GM12878 (cell line): ENCODE data around the gene FAM111B.

Experiments
- STAT3 ChIP-seq: IDR thresholded peaks from 2 replicates; pipeline ENCODE4 v1.6.1; 2011; ENCODE audit warnings: low read depth, low read length, improper control_type of control experiment
- SUZ12 ChIP-seq: fragments of 200-600 bp; sonication (generic); IDR thresholded peaks from one replicate; pipeline ENCODE4 v1.6.1; 2018; ENCODE audit warnings: antibody characterized with exemption, mild to moderate bottlenecking; ENCODE audit not compliant: unreplicated experiment
- TF ChIP-seq, protein P1 (sequence below): fragments of 450-650 bp; IDR thresholded peaks from 2 replicates; pipeline ENCODE4 v1.6.1; 2016; ENCODE audit warnings: mild to moderate bottlenecking
- TF ChIP-seq, protein P2 (sequence below): fragments of 450-650 bp; IDR thresholded peaks from 2 replicates; pipeline ENCODE4 v1.6.1; 2017; ENCODE audit warnings: mild to moderate bottlenecking

DNA sequence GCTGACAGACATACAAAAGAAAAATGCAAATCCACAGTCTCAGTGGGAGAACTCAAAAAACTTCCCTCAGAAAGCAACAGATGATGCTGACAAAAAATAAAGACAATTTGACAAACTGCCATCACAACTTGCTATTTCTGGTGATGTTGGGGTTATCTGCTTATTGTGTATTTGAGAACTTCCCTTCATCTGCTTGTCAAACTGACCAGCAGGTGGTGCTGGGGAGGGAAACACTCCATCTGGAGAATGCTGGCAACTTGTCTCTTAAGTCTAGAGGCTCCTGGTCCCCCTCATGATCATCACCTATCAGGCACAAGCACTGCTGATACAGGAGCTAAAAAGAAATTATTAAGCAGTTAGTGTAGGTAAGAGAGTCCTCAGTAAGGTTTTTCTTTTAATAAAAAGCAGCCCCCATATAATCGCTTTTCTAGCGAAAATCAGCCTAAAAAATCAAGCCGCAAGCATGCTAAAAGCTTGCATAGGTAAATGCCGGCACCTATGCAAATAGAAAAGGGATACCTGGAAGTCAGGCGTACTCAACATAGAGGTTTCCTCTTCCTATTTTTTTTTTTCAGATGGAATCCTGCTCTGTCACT is 9.8 kb upstream of the FAM111B start:
- TF ChIP-seq SUZ12 (no peak), STAT3 (no peak)
- TF ChIP-seq, protein P1, sequence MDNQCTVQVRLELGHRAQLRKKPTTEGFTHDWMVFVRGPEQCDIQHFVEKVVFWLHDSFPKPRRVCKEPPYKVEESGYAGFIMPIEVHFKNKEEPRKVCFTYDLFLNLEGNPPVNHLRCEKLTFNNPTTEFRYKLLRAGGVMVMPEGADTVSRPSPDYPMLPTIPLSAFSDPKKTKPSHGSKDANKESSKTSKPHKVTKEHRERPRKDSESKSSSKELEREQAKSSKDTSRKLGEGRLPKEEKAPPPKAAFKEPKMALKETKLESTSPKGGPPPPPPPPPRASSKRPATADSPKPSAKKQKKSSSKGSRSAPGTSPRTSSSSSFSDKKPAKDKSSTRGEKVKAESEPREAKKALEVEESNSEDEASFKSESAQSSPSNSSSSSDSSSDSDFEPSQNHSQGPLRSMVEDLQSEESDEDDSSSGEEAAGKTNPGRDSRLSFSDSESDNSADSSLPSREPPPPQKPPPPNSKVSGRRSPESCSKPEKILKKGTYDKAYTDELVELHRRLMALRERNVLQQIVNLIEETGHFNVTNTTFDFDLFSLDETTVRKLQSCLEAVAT, result no peak
- TF ChIP-seq, protein P2, sequence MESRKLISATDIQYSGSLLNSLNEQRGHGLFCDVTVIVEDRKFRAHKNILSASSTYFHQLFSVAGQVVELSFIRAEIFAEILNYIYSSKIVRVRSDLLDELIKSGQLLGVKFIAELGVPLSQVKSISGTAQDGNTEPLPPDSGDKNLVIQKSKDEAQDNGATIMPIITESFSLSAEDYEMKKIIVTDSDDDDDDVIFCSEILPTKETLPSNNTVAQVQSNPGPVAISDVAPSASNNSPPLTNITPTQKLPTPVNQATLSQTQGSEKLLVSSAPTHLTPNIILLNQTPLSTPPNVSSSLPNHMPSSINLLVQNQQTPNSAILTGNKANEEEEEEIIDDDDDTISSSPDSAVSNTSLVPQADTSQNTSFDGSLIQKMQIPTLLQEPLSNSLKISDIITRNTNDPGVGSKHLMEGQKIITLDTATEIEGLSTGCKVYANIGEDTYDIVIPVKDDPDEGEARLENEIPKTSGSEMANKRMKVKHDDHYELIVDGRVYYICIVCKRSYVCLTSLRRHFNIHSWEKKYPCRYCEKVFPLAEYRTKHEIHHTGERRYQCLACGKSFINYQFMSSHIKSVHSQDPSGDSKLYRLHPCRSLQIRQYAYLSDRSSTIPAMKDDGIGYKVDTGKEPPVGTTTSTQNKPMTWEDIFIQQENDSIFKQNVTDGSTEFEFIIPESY, result no peak
